ENCODE data around the gene RPS15. TPM values are rescaled to one million over a fixed set of nuclear protein-coding genes. Genes with fewer than 3 reads are reported as not detected.

The RPS15 gene
- total RNA-seq, 1 experiment from 2014 or later: 2,084 TPM

- DNase-seq (ENCODE audit: low read depth): no peak
Measured at GRCh38 chr19:1450735-1451731, 12.8 kb downstream of the RPS15 start.

GRCh38 chr19:1451916-1452801 is 14.0 kb downstream of the RPS15 start:
- no peak for DNase-seq (ENCODE audit: low read depth)

- no peak for DNase-seq (ENCODE audit: low read depth)
Measured at GRCh38 chr19:1452802-1453524, 14.8 kb downstream of the RPS15 start.

GRCh38 chr19:1453525-1454364 is 15.5 kb downstream of the RPS15 start:
- DNase-seq (ENCODE audit: low read depth): peak; percentile 43

GRCh38 chr19:1455002-1455335 is 16.8 kb downstream of the RPS15 start:
- no peak for DNase-seq (ENCODE audit: low read depth)

GRCh38 chr19:1455336-1456120 is 17.3 kb downstream of the RPS15 start:
- DNase-seq (ENCODE audit: low read depth): peak; percentile 45

GRCh38 chr19:1456121-1456900 is 18.1 kb downstream of the RPS15 start:
- no peak for DNase-seq (ENCODE audit: low read depth)

- DNase-seq (ENCODE audit: low read depth): no peak
Measured at GRCh38 chr19:1457031-1457739, 19.0 kb downstream of the RPS15 start.

- DNase-seq (ENCODE audit: low read depth): no peak
Measured at GRCh38 chr19:1457892-1458291, 19.7 kb downstream of the RPS15 start.

- DNase-seq (ENCODE audit: low read depth): no peak
Measured at GRCh38 chr19:1459479-1459878, 21.3 kb downstream of the RPS15 start.

- DNase-seq (ENCODE audit: low read depth): no peak
Measured at GRCh38 chr19:1460033-1460995, 22.1 kb downstream of the RPS15 start.

GRCh38 chr19:1461862-1462261 is 23.7 kb downstream of the RPS15 start:
- DNase-seq (ENCODE audit: low read depth): no peak

- DNase-seq (ENCODE audit: low read depth): no peak
Measured at GRCh38 chr19:1465191-1466016, 27.2 kb downstream of the RPS15 start.

- no peak for DNase-seq (ENCODE audit: low read depth)
Measured at GRCh38 chr19:1466018-1466460, 27.8 kb downstream of the RPS15 start.

- DNase-seq (ENCODE audit: low read depth): no peak
Measured at GRCh38 chr19:1466461-1467214, 28.4 kb downstream of the RPS15 start.

GRCh38 chr19:1467215-1467489 is 29.0 kb downstream of the RPS15 start:
- DNase-seq (ENCODE audit: low read depth): no peak

Data from HT1080 (cell line).